Measurements from ENCODE around the gene POLR1A.

Gene POLR1A

GRCh38 chr2:86019121-86019520 is 86.6 kb downstream of the POLR1A start:
- no peak for DNase-seq

DNA sequence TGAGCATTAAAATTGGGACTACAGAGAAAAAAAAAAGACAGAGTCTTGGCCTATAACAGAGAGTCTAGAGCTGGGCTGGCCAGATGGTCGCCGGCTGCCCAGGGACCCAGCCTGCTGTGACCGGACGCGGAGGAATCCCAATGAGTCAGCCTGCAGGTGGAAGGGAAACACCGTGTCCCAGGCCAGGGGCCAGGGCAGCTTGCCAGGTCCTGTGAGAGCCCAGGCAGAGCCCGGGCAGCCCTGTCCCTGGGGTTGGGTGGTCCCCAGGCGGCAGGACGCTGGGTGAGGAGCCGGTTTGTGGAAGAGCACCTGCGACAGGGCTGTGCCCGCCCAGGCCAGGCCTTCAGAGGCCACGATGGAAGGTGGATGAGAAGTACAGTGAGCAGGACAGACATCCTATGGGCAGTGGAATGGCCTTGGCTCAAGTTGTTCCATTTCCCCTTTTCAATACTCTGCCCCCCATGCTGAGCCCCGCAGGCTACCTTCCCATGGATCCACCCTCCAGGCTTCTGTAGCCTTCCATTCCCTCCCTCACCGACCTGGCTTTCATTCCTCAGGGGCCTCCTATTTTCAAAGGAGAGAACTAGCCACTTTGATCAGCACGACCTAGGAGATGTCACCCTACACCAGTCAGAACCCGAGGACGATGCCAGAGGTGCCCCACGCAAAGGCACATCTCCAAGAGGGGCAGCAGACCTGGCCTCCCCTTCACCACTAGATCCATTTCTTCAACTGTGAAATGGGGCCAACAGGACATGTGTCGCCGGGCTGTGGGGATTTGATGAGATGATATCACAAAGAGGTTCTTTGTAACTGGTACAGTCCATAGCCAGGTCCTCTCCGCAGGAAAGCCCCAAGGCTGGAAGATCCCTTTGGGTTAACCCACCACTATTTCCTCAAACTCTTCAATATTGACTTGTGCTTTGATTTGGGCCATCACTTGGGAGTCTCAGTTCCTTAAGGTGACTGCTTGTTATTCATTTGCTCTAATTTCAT is 87.5 kb downstream of the POLR1A start:
- DNase-seq = no peak

DNA sequence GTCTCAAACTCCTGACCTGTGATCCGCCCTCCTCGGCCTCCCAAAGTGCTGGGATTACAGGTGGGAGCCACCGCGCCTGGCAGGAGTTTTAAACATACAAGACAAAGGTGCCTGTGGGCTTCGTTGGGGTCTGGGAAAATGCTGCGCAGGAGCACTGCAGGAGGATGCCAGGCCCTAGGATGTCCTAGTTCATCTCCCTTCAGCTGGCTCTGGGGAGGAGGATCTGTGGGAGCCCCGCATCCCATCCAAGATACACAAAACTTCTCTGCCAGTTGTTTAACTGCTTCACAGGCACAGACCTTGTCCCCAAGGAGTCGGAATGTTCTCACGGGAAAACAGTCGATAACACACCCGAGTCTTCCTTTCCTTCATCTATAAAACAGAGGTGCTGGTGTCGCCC is 89.1 kb downstream of the POLR1A start:
- DNase-seq = no peak

- DNase-seq = no peak
Observed at GRCh38 chr2:86015699-86016098, 90.0 kb downstream of the POLR1A start.

DNA sequence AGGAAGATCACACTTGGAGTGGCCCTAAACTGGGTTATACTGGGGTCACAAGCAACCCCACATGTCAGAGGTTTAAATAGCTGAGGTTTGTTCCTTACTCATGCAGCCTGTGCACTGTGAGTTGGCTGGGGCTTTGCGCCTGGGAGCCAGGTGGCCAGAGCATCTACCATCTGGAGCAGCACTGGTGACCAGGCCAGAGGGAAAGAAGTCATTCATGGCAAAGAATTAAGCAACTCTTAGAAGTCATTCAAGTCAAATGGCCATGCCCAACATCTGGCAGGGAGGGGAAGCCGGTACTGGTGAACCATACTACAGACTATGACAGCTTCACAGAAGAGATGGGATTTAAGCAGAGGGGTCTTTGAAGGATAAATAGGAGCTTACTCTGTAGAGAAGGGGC is 90.7 kb downstream of the POLR1A start:
- no peak for DNase-seq

GRCh38 chr2:86014493-86014892 is 91.2 kb downstream of the POLR1A start:
- DNase-seq = no peak

DNA sequence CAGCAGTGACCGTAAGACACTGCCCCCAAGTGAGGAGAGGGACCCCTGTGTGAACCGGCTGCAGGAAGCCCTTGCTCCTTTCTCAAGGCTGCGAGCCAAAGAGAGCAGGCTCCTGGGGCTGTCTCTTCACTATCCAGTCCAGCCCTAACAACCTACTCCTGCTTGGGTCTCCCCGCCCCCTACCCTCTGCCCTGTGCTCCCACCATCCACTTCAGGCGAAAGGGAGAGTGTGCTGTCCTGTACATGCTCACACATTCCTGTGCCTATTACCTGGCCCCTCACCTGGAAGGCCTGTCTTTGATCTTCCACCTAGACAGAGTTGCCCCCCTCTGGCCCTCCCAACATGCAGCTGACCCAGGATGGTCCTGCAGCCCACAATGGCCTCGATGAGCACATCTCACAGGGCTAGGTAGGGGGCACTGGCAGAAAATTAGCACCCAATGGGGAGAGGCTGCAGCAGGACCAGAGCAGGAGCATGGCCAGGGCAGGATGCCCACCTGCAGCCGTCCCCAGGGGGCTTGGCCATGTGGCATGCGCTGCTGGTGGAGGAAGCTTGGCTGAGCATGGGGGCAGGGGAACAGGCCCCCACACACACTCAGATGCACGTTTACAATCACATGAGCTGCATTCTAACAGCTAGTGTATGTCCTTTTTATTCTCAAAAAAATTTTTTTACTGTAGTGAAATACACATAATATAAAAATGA is 93.5 kb downstream of the POLR1A start:
- no peak for DNase-seq

GRCh38 chr2:86011449-86011941 is 94.2 kb downstream of the POLR1A start:
- DNase-seq = no peak

- DNase-seq = no peak
Observed at GRCh38 chr2:86010083-86010482, 95.6 kb downstream of the POLR1A start.

DNA sequence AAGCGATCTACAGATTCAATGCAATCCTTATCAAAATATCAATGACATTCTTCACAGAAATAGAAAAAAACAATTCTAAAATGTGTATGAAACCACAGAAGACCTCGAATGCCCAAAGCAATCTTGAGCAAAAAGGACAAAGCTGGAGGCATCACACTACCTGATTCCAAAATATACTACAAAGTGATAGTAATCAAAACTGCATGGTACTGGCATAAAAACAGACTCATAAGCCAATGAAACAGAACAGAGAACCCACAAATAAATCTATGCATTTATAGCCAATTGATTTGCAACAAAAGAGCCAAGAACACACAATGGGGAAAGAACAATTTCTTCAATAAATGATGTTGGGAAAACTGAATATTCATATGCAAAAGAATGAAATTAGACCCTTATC is 99.2 kb downstream of the POLR1A start:
- no peak for DNase-seq

GRCh38 chr2:86003967-86004366 is 101.7 kb downstream of the POLR1A start:
- DNase-seq = no peak

- DNase-seq = no peak
Observed at GRCh38 chr2:86003104-86003503, 102.6 kb downstream of the POLR1A start.

DNA sequence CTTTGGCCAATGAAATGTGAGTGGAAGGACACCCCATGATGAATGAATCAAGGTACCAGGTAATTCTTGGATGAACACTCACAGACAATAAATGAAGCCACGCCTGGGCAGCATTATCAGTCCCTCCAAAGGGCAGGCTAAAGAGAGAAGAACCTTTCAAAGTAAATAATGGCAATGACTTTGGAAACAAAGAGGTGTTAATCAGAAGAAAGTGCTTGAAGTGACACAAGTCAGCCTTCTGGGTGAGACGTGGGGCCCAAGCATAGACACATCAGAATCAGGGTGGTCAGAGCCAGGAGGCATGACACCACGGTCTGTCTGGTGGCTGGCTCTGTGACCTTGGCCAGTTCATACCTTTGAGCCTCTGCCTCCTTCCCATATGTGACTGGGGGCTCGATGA is 103.3 kb downstream of the POLR1A start:
- no peak for DNase-seq

DNA sequence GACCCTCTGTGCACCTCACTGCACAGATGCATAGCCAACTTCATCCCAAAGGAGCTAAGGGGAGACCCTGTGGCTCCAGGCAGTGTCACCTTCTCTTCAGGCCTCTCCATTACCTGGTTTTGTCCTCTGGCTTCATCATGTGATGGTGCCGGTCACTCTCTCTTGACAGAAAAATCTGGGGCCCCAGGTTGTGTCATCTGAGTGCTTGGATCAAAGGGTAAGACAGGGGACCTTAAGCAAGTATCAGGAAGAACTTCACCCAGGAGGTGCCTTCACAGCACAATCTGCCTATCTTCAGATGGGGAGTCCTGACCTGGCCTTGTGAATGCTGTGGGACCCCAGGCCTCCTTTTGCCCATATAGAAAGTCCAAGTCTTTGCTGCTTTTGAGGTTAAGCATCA is 104.4 kb downstream of the POLR1A start:
- no peak for DNase-seq

- no peak for DNase-seq
Observed at GRCh38 chr2:86000938-86001312, 104.8 kb downstream of the POLR1A start.

DNA sequence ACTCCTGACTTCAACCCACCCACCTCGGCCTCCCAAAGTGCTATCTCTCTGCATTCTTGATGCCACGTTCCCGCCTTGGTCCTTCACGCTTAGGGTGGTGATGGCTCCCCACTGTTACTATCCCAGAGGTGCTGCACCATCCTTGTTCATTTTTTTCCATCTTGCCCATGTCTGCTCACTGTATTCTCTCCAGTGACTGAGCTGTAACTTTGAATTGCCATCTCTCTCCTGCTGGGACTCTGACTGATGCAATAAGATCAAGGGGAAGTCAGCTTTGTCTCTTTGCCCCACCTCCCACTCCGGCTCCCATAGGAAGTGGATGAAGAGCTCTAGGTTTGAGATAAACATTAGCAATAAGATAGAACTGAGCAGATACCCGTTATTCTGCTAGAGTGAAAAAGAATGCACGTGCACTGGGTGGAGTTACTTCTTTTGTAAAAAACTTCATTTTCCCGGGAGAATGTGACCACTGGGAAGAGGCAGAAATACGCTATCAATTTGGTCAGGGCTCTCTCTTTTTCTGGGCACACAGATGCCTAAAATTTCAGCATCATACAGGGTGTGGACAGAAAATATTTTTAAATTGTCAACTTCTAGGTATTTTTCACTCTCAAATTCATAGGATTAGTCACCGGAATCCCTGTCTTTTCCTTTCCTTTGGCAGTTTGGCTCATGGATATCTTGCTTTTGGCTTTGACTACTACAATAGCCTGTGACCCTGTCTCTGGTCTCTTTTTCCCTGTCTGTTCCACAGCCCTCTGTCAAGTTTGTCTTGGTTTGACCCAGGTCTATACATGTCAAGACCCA is 105.4 kb downstream of the POLR1A start:
- DNase-seq = peak; percentile 45 to 66

- peak; percentile 77 to 82 for DNase-seq
Observed at GRCh38 chr2:85999061-85999831, 106.4 kb downstream of the POLR1A start.

- no peak for DNase-seq
Observed at GRCh38 chr2:85998071-85998991, 107.4 kb downstream of the POLR1A start.

GRCh38 chr2:85997017-85997970 is 108.4 kb downstream of the POLR1A start:
- no peak for DNase-seq

- DNase-seq = no peak
Observed at GRCh38 chr2:85996591-85996990, 109.1 kb downstream of the POLR1A start.

Data from Kasumi-1 (cell line).